ENCODE results near the gene AGFG1.

DNA sequence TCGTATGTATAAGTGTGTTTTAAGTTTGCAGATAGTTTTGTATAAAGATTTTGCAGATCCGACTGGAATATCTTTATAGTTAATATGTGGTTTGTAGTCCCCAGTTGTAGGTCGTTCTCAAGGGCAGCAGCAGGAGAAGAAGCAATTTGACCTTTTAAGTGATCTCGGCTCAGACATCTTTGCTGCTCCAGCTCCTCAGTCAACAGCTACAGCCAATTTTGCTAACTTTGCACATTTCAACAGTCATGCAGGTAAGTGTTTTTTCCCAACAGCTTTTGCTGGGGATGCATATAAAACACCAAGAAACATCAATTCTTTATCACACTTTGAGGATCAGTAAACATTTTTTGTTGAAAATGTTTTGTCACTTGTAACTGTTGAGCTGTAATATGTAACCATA, 52.7 kb downstream of the AGFG1 start:
- no peak for TF ChIP-seq POLR2A (IDR thresholded peaks at IDR 0.05)
- TF ChIP-seq CTCF (IDR thresholded peaks at IDR 0.05 in 4 of 5, conservative IDR thresholded peaks at IDR 0.05 in 1 of 5) = no peak

Measured in gastrocnemius medialis (tissue), 4 donors.